Stimulated activated CD4-positive, alpha-beta T cell treated with anti-CD3 and anti-CD28 coated beads, Interleukin-1b, Interleukin-23, amount 100 ng/mL, for 4 hours (primary cell): ENCODE data around the gene ENPP3.
"Not testable (repeated sequence)": the region's sequence is repeated elsewhere in the genome, so short reads cannot be mapped to it uniquely, and the experiment has no call there.

ENCODE experiments used
- DNase-seq, 2 donors: peaks; one replicate each; pipeline ENCODE4 v3.0.0-alpha.2; 2020; ENCODE audit warnings: low read depth in 2 of 2

ENPP3 gene

DNA sequence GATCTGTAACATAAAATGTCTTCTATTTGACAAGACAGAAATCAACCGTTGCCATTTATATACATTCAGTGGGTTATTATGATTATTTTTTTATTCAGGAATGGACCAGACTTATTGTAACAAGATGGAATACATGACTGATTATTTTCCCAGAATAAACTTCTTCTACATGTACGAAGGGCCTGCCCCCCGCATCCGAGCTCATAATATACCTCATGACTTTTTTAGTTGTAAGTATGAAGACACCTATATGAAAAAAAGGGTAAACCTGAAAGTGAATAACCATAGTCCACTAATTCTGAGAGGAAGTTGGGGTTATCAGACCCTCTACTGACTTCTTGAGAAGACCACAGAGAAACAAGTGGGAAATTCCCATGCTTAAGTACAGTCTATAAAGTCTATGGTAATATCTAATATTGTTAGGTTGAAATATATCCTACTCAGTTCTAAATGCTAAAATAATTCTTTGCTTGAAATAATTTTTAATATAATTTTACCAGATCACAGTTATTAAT lies 48.2 kb downstream of the ENPP3 start:
- no peak for DNase-seq

- DNase-seq = no peak
These were observed 49.9 kb downstream of the ENPP3 start for GRCh38 chr6:131687022-131687421.

DNA sequence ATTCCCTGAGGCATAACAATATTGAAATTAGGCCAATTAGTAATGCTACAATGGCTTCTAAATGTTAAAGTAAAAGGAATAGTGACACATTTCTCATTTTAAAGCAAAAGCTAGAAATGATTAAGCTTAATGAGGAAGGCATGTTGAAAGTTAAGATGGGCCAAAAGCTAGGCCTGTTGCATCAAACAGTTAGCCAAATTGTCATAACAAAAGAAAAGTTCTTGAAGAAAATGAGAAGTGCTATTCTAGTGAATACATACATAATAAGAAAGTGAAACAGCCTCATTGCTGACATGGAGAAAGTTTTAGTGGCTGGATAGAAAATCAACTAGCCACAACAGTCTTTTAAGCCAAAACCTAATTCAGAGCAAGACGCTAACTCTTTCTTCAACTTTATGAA lies 51.2 kb downstream of the ENPP3 start:
- no peak for DNase-seq

DNA sequence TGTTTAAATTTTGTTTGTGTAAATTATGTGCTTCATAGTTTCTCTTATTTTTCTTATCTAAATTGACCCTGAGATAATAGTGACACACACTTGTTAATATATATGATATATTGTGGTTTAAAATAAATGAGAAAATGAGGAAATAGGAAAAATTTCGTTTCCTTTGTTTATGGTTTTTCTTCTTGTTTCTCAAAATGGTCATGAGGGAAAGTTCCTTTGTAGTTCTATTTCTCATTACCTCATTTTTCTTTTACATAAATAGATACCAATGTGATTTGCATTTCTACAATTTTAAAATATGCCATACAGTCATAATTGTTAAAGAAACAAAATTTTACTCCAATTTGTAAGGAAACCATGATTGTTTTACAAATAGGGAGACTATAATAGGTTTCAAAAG lies 54.9 kb downstream of the ENPP3 start:
- no peak for DNase-seq

DNA sequence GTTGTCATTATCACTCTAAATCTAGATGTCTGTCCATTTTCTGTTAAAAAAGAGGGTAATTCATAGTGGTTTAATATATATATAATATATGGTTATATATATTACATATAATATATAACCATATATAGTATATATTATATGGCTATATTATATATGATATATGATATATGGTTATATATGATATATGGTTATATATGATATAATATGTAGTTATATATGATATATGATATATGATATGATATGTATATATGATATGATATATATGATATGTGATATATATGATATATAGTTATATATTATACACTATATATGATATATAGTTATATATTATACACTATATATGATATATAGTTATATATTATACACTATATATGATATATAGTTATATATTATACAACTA lies 55.5 kb downstream of the ENPP3 start:
- no peak for DNase-seq

- DNase-seq = no peak
These were observed 56.3 kb downstream of the ENPP3 start for GRCh38 chr6:131693384-131693783.

GRCh38 chr6:131694832-131695426 lies 57.8 kb downstream of the ENPP3 start:
- no peak for DNase-seq

DNA sequence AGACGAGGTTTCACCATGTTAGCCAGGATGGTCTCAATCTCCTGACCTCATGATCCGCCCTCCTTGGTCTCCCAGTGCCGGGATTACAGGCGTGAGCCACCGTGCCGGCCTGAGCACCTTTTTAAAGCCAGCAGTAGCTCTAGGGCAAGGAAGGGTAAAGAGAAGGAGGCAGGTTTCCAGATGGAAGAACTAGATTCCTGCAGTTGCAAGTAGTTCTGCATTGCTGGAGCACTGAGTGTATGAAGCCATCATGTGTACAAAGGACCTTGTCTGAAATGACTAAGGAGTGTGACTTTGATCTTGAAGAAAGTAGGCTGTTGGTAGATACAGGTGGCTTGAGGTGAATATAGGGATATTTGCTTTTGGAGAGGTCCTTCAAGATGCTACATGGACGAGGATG lies 59.9 kb downstream of the ENPP3 start:
- DNase-seq = no peak

DNA sequence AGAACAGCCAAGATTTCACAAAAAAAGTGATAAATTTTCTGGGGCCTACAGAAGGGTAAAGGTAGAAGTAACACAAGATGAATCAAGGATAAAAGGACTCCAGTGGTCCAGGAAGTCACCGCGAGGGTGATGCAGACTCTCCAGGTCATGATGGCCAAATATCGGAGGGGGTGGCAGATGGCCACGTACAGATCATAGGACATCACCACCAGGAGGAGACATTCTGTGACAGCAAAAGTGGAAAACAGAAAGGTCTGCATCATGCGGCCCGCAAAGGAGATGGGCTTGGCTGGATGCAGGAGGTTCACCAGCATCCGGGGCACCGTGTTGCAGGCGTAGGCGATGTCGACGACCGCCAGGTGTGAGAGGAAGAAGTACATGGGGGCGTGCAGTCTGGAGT lies 63.7 kb downstream of the ENPP3 start:
- not testable (repeated sequence) for DNase-seq

GRCh38 chr6:131703905-131704304 lies 66.8 kb downstream of the ENPP3 start:
- DNase-seq = not testable (repeated sequence)

DNA sequence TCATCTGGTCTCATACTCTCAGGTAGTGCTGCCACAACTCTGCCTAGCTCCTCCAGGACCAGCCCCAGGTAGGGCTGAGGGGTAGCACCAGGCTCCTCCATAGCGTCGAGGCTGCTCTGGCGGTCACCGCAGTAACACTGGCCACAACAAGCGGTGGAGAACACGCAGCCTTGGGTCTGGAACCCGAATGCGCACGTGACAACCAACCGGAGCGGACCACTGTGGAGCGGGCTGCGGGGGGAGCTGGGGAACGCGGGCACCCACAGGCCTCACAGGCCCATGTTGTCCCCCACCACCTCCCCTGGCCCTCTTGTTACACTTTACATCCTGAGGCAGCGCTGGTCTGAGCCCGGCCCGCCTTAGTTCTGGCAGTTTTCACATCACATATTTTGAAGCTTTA lies 73.8 kb downstream of the ENPP3 start, which contains the start of gene CTAGE9:
Gene CTAGE9 (minus strand): TSS at position 101 of the 400 bp plus-strand sequence. CDS start 0 bp downstream, at position 101.
- DNase-seq = not testable (repeated sequence)

- DNase-seq = not testable (repeated sequence)
These were observed 78.5 kb downstream of the ENPP3 start for GRCh38 chr6:131715567-131715966.

DNA sequence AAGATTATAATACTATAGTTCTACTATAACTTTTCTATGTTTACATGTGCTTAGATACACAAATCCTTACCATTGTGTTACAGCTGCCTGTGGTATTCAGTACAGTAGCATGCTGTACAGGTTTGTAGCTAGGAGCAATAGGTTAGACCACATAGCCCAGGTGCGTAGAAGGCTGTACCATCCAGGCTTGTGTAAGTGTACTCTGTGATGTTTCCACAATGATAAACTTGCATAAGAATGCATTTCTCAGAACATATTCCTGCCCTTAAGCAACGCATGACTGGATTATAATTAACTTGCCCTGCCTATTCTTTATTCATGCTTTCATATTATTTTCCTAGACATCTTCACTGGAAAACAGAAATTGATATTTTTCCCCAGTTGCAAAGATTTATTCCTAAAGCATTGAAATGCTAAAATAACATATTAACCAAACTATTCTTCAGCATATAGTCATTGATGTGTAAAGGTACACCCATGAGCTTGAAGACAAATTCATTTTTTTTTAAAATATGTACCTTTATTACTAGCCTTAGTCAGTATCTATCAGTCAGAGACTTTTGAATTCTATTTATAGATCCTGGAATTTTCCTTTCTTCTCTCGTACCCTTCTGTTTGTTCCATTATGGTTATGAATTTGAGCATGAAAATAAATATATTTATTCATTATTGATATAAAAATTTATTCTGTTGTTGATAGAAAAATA lies 80.9 kb downstream of the ENPP3 start:
- no peak for DNase-seq

GRCh38 chr6:131721161-131721560 lies 84.1 kb downstream of the ENPP3 start:
- no peak for DNase-seq

DNA sequence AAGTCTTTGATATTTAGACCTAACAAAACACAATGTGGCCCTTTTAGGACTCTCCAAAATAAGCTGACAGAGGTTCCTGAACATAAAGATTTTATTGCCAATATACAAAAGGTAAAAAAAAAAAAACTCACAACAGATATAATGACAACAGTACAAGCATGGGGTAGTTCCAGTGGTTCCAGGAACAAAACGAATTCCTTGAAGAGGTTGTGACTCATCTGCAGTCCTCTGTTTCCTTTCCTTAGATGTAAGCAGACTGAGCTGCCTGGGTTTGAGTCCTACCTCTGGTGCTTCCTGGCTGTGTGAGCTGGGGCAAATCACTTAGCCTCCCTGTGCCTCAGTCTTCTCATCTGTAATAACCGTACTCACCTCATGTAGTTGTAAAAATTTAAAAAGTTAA lies 87.0 kb downstream of the ENPP3 start:
- no peak for DNase-seq

- no peak for DNase-seq
These were observed 90.4 kb downstream of the ENPP3 start for GRCh38 chr6:131727467-131727866.

DNA sequence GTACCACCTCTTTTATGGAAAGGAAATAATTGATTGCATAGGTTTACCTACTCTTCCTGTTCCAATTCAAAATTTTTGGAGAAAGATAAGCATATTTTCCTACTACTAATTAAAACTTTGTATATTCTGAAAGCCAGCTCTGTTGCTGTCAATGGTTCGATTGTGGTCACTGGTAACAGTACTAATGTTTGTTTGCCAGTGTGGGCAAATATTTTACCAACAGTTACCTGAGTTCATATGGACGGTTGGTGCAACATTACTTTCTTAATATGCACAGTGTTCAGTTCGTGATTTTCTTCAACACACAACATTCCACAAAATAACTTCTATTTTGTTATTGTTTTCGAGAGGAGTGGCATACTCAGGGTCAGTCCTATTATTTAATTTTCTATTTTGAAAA lies 90.8 kb downstream of the ENPP3 start:
- DNase-seq = no peak

DNA sequence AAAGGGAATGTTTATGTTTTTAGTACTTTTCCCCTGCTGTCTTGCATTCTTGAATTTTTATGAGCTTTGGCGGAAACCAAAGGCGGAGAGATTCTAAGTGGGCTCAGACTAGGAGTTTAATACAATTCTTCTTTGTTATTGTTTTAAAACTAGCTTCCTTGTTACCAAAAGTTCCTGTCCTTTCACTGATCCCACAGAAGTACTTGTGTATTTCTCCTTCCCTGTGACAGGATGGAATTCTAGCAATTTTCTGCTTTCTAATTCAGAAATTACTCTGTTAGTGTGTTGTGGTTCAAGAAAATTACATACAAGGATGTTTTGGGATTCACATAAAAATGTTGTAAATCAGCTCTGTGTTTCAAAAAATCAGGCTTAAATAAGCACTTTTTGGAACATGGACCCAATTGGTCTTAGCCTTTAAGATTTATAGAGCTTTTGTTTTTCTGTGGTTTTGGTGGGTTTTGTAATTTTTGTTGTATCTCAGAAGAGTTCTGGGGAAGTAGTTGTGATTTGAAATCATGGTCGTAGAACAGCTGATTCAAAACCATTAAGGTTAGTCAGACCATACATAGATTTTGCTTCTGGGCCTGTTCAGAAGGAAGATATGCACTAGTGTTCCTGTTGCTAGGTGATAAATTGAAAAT lies 91.3 kb downstream of the ENPP3 start:
- DNase-seq = no peak

- no peak for DNase-seq
These were observed 92.4 kb downstream of the ENPP3 start for GRCh38 chr6:131729550-131729949.

DNA sequence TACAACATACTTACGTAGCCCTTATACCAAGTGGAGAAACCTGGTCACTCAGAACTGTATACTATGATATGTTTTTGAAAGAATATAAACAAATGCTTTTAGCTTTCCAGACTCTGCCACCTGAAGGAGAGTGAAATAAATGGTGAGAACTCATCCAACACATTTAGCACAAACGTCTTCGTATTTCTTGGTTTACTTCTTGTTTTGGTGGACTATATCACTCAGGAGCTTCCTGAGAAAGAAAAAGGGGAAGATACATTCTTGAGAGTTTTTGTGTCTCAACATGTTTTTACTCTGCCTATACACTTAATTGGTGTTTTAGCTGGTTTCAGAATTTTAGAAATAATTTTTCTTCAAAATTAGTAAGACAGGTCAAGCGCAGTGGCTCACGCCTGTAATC lies 93.2 kb downstream of the ENPP3 start:
- no peak for DNase-seq

- no peak for DNase-seq
These were observed 94.1 kb downstream of the ENPP3 start for GRCh38 chr6:131731224-131731623.

GRCh38 chr6:131733376-131734016 lies 96.4 kb downstream of the ENPP3 start:
- no peak for DNase-seq
